HepG2 (cell line): ENCODE results near the gene PCBP2. TPM values are rescaled to one million over a fixed set of nuclear protein-coding genes. Genes with fewer than 3 reads are reported as not detected.
A peak's percentile ranks its signal among the peaks of the same experiment; 100 is the strongest.
"Not testable (repeated sequence)": the region's sequence is repeated elsewhere in the genome, so short reads cannot be mapped to it uniquely, and the experiment has no call there.

ENCODE experiments used
- ATAC-seq: fragments of 200-7000 bp; cut with Tn5 transposase; 3 replicates; pipeline ENCODE4 v1.9.1; 2020; ENCODE audit warnings: mild to moderate bottlenecking, moderate library complexity
- BruUV-seq: library from RNA; stranded (reverse); fragments of 400-500 nt; replicated peaks from 2 replicates; lab custom pipeline; 2021; lab: Mats Ljungman, UMichigan
- CTCF ChIA-PET: fragments of 300-600 bp; formaldehyde crosslinking; extraction: SDS; loops from one replicate; lab custom pipeline; 2021; ENCODE audit warnings: low total read pairs, inconsistent platforms, low intra/inter-chr PET ratio; lab: Yijun Ruan, JAX
- POLR2A ChIA-PET: fragments of 350-600 bp; sonication (Branson Sonifier 250); formaldehyde crosslinking; loops from one replicate; lab custom pipeline; 2020; ENCODE audit warnings: antibody characterized with exemption, inconsistent platforms; lab: Yijun Ruan, JAX
- DNase-seq: peaks from one replicate; pipeline ENCODE4 v3.0.0-alpha.2; 2015; ENCODE audit warnings: low spot score
- FAIRE-seq: peaks from 3 replicates; lab custom pipeline; 2011; peaks lifted over from hg19 to GRCh38; lab: Jason Lieb, UNC
- H2AFZ ChIP-seq: one replicate; pipeline ENCODE4 v1.6.1; 2011; ENCODE audit warnings: low read length, inconsistent platforms
- H3K27ac ChIP-seq: fragments of 300-600 bp; 3 replicates; pipeline ENCODE4 v1.8.0; 2011; ENCODE audit warnings: mixed run types, mild to moderate bottlenecking, mixed read lengths, low read length, inconsistent platforms; ENCODE audit not compliant: insufficient read depth; ENCODE audit errors: extremely low read length
- H3K27me3 ChIP-seq, 2 experiments: fragments of 200-600 bp in 1 of 2; 2 replicates in 1 of 2; 3 replicates in 1 of 2; pipeline versions ENCODE4 v1.6.0 to v1.8.0; 2011; ENCODE audit warnings: low read length in 2 of 2, mild to moderate bottlenecking in 2 of 2, moderate library complexity in 2 of 2, inconsistent platforms in 1 of 2; ENCODE audit not compliant: insufficient read depth in 2 of 2, control insufficient read depth in 1 of 2
- H3K36me3 ChIP-seq, 2 experiments: fragments of 200-600 bp in 1 of 2; replicated peaks in 1 of 2; 2 replicates in 1 of 2; 3 replicates in 1 of 2; pipeline versions ENCODE4 v1.5.1 to v1.8.0; 2011; ENCODE audit warnings: low read length in 2 of 2, inconsistent platforms in 1 of 2; ENCODE audit not compliant: insufficient read depth in 2 of 2, control insufficient read depth in 1 of 2
- H3K4me1 ChIP-seq: 2 replicates; pipeline ENCODE4 v1.5.1; 2012; ENCODE audit warnings: low read length, inconsistent platforms; ENCODE audit not compliant: insufficient read depth
- H3K4me2 ChIP-seq: 2 replicates; pipeline ENCODE4 v1.6.0; 2011; ENCODE audit warnings: low read depth, low read length, inconsistent platforms
- H3K4me3 ChIP-seq, 3 experiments: fragments of 200-600 bp in 1 of 3; sonication (generic), shearing (Covaris generic) in 1 of 3; replicated peaks in 1 of 3; 2 replicates each; pipeline ENCODE4 v1.5.1; 2011 to 2016; ENCODE audit warnings: low read length in 3 of 3, inconsistent platforms in 2 of 3, low read depth in 2 of 3, mild to moderate bottlenecking in 2 of 3, control low read depth in 1 of 3, mixed read lengths in 1 of 3; ENCODE audit not compliant: insufficient read depth in 1 of 3
- H3K79me2 ChIP-seq: one replicate; pipeline ENCODE4 v1.6.1; 2011; ENCODE audit warnings: low read length, inconsistent platforms; ENCODE audit not compliant: insufficient read depth
- H3K9ac ChIP-seq: 2 replicates; pipeline ENCODE4 v1.6.0; 2011; ENCODE audit warnings: mild to moderate bottlenecking, low read depth, low read length, inconsistent platforms; ENCODE audit not compliant: insufficient read depth
- H3K9me3 ChIP-seq: 2 replicates; pipeline ENCODE4 v1.5.1; 2012; ENCODE audit warnings: mild to moderate bottlenecking, low read length
- H4K20me1 ChIP-seq: 2 replicates; pipeline ENCODE4 v1.6.0; 2011; ENCODE audit warnings: inconsistent platforms, mild to moderate bottlenecking, low read length, moderate library complexity; ENCODE audit not compliant: insufficient read depth
- ERF ChIP-seq: IDR thresholded peaks from 2 replicates; pipeline ENCODE4 v1.6.1; 2018; ENCODE audit warnings: missing biosample characterization, missing genetic modification reagents
- ZFP36L1 ChIP-seq: sonication (generic); formaldehyde crosslinking; IDR thresholded peaks from 2 replicates; pipeline ENCODE4 v1.8.0; 2022; ENCODE audit warnings: mild to moderate bottlenecking, missing genetic modification reagents, moderate library complexity
- ZNF282 ChIP-seq: fragments of 450-650 bp; IDR thresholded peaks from 2 replicates; pipeline ENCODE4 v1.6.1; 2018; ENCODE audit not compliant: partially characterized antibody
- ZNF333 ChIP-seq: sonication (generic); formaldehyde crosslinking; IDR thresholded peaks from 2 replicates; pipeline ENCODE4 v1.4.0; 2020; ENCODE audit warnings: mild to moderate bottlenecking, missing genetic modification reagents, borderline replicate concordance
- ZNF770 ChIP-seq: sonication (generic); formaldehyde crosslinking; IDR thresholded peaks from 2 replicates; pipeline ENCODE4 v1.5.0; 2020; ENCODE audit warnings: mild to moderate bottlenecking, missing genetic modification reagents
- WGBS: methylation state at CpG from one replicate; pipeline ENCODE4 v1.1.6; 2017; ENCODE audit warnings: low lambda C conversion rate; 5-methylcytosine and 5-hydroxymethylcytosine counted together
- in situ Hi-C: cut with HindIII; loops from 2 replicates; pipeline ENCODE4 v1.10.0; 2017; ENCODE audit warnings: low pct_unique_long_range_greater_than_20kb; ENCODE audit not compliant: extremely low pct_ligation_motif_present
- intact Hi-C: fragments of 100-400 bp; cut with micrococcal nuclease; formaldehyde crosslinking; loops from one replicate; pipeline ENCODE4 v1.10.0; 2022; ENCODE audit not compliant: unreplicated experiment
- polyA plus RNA-seq, 8 experiments: library from polyadenylated mRNA; depleted of rRNA in 3 of 8; stranded (reverse) in 7 of 8; unstranded in 1 of 8; fragments of >200 nt; fragmentation: Illumina TruSeq in 4 of 8; extraction: Trizol in 4 of 8; gene quantifications; 2 replicates each; pipeline versions ENCODE4 v1.2.1 to v1.2.3, GENCODE V29; 2011 to 2016; ENCODE audit warnings: low read depth in 4 of 8, missing spikeins in 1 of 8, mixed read lengths in 1 of 8; ENCODE audit not compliant: insufficient read depth in 1 of 8
- total RNA-seq, 5 experiments: library from RNA; depleted of rRNA; stranded (reverse); fragments of >200 nt; fragmentation: Illumina TruSeq; extraction: Trizol; gene quantifications; 2 replicates each; pipeline ENCODE4 v1.2.3, GENCODE V29; 2016; ENCODE audit warnings: low read depth in 1 of 5
- TF ChIP-seq, protein P1 (sequence below): sonication (generic); formaldehyde crosslinking; IDR thresholded peaks from 2 replicates; pipeline ENCODE4 v1.5.0; 2020; ENCODE audit warnings: mild to moderate bottlenecking, missing genetic modification reagents
- TF ChIP-seq, protein P2 (sequence below): IDR thresholded peaks from 2 replicates; pipeline ENCODE4 v1.6.1; 2016; ENCODE audit warnings: low read depth, control low read depth
- TF ChIP-seq, protein P3 (sequence below): sonication (generic); formaldehyde crosslinking; IDR thresholded peaks from 2 replicates; pipeline ENCODE4 v1.5.1; 2020; ENCODE audit warnings: missing genetic modification reagents, mild to moderate bottlenecking, borderline replicate concordance

The PCBP2 gene
- total and polyA plus RNA-seq, 2 of the 13 experiments (the other 11 are each of a cell fraction or from before 2014, with no cell fraction given) = 154 to 345 TPM

DNA sequence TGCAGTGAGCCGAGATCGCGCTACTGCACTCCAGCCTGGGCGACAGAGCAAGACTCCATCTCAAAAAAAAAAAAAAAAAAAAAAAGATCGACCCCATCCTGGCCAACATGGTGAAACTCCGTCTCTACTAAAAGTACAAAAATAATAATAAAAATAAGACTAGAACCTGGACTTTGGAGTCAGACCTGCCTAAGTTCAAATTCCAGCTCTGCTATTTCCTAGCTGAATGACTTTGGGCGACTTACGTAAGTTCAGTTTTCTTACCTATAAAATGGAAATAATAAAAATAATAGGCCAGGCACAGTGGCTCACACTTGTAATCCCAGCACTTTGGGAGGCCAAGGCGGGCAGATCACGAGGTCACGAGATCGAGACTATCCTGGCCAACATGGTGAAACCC lies 29.7 kb upstream of the PCBP2 start:
- ATAC-seq, H3K4me2 ChIP-seq, POLR2A ChIA-PET, H3K9me3 ChIP-seq, H3K9ac ChIP-seq, H3K36me3 ChIP-seq, DNase-seq, H2AFZ ChIP-seq, H3K79me2 ChIP-seq, BruUV-seq, H3K4me3 ChIP-seq, H3K27ac ChIP-seq, FAIRE-seq, H4K20me1 ChIP-seq, H3K27me3 ChIP-seq: not testable (repeated sequence)
- intact Hi-C loops = loop anchor here (5.0 kb wide), 1 partner anchor 40 kb away; the partner anchor contains the start of gene SP1
- CTCF ChIA-PET = interaction anchor here (1.3 to 2.0 kb wide), 4 partner anchors 68 to 97 kb away, joined by 3 to 48 read pairs (median 6); no protein-coding TSS in a partner anchor
- in situ Hi-C loops = loop anchor here (5.0 kb wide), 1 partner anchor 75 kb away; no protein-coding TSS in a partner anchor
- WGBS = 57% methylated on average over 12 of the region's 12 CpGs
- peaks cover 68% of the 10 kb centered on the region for H3K4me1 ChIP-seq

GRCh38 chr12:53423597-53423996 lies 28.3 kb upstream of the PCBP2 start, which contains the start of gene AMHR2:
Gene AMHR2 (plus strand): TSS chr12:53423855. CDS start chr12:53423935, 80 bp downstream.
- H3K9me3 ChIP-seq = no peaks in the 10 kb centered on the region
- H3K4me2 ChIP-seq = peak within 1 kb of the TSS; percentile 67; the same call in 1 of the 2 replicates
- DNase-seq (no peak), ATAC-seq (no peak), FAIRE-seq (no peak)
- TF ChIP-seq, protein P1, sequence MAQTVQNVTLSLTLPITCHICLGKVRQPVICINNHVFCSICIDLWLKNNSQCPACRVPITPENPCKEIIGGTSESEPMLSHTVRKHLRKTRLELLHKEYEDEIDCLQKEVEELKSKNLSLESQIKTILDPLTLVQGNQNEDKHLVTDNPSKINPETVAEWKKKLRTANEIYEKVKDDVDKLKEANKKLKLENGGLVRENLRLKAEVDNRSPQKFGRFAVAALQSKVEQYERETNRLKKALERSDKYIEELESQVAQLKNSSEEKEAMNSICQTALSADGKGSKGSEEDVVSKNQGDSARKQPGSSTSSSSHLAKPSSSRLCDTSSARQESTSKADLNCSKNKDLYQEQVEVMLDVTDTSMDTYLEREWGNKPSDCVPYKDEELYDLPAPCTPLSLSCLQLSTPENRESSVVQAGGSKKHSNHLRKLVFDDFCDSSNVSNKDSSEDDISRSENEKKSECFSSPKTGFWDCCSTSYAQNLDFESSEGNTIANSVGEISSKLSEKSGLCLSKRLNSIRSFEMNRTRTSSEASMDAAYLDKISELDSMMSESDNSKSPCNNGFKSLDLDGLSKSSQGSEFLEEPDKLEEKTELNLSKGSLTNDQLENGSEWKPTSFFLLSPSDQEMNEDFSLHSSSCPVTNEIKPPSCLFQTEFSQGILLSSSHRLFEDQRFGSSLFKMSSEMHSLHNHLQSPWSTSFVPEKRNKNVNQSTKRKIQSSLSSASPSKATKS (CRISPR knock-in tag) = no peak
- no peak for TF ChIP-seq ERF (CRISPR knock-in tag)
- TF ChIP-seq ZNF282 = no peak
- TF ChIP-seq ZNF770 = no peak
- no peak for TF ChIP-seq ZNF333 (CRISPR knock-in tag)
- TF ChIP-seq, protein P2, sequence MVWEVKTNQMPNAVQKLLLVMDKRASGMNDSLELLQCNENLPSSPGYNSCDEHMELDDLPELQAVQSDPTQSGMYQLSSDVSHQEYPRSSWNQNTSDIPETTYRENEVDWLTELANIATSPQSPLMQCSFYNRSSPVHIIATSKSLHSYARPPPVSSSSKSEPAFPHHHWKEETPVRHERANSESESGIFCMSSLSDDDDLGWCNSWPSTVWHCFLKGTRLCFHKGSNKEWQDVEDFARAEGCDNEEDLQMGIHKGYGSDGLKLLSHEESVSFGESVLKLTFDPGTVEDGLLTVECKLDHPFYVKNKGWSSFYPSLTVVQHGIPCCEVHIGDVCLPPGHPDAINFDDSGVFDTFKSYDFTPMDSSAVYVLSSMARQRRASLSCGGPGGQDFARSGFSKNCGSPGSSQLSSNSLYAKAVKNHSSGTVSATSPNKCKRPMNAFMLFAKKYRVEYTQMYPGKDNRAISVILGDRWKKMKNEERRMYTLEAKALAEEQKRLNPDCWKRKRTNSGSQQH = no peak
- TF ChIP-seq, protein P3, sequence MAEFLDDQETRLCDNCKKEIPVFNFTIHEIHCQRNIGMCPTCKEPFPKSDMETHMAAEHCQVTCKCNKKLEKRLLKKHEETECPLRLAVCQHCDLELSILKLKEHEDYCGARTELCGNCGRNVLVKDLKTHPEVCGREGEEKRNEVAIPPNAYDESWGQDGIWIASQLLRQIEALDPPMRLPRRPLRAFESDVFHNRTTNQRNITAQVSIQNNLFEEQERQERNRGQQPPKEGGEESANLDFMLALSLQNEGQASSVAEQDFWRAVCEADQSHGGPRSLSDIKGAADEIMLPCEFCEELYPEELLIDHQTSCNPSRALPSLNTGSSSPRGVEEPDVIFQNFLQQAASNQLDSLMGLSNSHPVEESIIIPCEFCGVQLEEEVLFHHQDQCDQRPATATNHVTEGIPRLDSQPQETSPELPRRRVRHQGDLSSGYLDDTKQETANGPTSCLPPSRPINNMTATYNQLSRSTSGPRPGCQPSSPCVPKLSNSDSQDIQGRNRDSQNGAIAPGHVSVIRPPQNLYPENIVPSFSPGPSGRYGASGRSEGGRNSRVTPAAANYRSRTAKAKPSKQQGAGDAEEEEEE (CRISPR knock-in tag) = no peak
- TF ChIP-seq ZFP36L1 (CRISPR knock-in tag) = no peak
- no peak within 1 kb of the TSS for H3K27ac ChIP-seq
- 0 out of 5 replicates have a peak, but pooled peaks cover 0 to 4% of the 10 kb centered on the region in 2 experiments for H3K27me3 ChIP-seq
- in situ Hi-C loops = loop anchor here (5.0 kb wide), 1 partner anchor 76 kb away; no protein-coding TSS in a partner anchor
- WGBS = 40% methylated on average over 1 of the region's 1 CpG
- ChIA-PET POLR2A (no interaction called here), CTCF (no interaction called here)
- H3K79me2 ChIP-seq = no peaks in the 10 kb centered on the region
- peaks cover 72% of the 10 kb centered on the region for H3K4me1 ChIP-seq
- H3K9ac ChIP-seq = no peak within 1 kb of the TSS
- BruUV-seq = no TSS peak
- H4K20me1 ChIP-seq = no peaks in the 10 kb centered on the region
- peak within 1 kb of the TSS; percentile 19 for H2AFZ ChIP-seq
- H3K36me3 ChIP-seq = no peaks in the 10 kb centered on the region
- H3K4me3 ChIP-seq = peak within 1 kb of the TSS in 1 of 3 experiments; percentile 56; a peak in 1 of 6 replicates
- intact Hi-C loops = loop anchor here (5.0 kb wide), 1 partner anchor 41 kb away; the partner anchor contains the start of gene SP1
